ENCODE data around the gene RNASE7.
"Not testable (repeated sequence)": the region's sequence is repeated elsewhere in the genome, so short reads cannot be mapped to it uniquely, and the experiment has no call there.

RNASE7 gene

DNA sequence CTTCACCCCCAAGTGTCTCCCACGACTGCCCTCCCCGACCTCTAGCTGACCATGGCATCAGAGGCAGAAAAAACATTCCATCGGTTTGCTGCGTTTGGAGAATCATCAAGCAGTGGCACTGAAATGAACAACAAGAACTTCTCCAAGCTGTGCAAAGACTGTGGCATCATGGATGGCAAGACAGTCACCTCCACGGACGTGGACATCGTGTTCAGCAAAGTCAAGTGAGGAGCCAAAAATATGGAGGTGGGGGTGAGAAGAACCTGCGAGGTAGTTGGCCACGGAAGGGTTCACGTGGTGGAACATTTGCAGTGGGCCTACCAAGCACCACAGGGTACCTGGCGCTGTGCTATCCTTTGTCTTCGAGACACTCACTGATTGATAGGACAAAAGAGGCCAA, 11.6 kb upstream of the RNASE7 start:
- Mint-ChIP-seq H3K27ac (no peak overlapping the region), H3K4me1 (ENCODE audit: low read depth) (no peaks in the 10 kb centered on the region), H3K4me3 (no peak overlapping the region), H3K36me3 (ENCODE audit: low read depth) (no peaks in the 10 kb centered on the region), H3K9me3 (no peaks in the 10 kb centered on the region), H3K27me3 (no peaks in the 10 kb centered on the region)
- no peak for DNase-seq

DNA sequence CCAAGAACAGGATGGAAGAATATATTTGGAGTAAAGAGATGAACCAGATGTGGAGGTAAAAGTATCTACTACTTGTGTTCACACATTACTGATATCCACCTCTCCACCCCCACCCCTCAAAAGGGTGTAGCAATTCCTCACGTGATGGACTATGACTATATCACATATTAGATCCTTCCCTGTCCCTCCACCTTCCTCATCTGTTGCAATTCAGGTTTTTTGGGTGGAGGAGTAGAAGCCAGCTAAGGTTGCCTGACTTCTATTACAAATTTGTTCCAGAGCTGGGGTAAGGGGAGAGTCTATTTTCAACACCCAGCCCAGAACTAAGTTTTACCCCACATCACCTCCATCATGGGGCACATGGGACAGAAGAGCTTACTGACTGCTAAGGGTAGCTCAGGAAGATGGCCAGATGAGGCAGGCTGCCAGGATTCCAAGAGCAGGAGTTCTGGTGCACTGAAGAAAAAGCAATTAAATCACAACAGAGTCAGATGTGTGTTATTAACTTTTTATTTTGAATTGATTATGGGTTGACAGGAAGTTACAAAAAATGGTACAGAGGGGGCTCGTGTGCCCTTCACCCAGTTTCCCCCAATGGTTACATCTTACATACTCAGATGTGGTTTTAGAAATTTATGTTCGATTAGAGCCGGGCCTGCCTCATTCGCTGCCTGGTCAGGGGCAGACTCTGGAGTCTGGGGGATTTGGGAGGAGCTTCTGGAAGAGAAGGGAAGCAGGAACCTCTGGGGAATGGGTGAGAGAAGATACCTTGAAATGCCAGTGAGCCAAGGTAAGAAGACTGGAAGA, 9.6 kb upstream of the RNASE7 start:
- H3K4me1 Mint-ChIP-seq (ENCODE audit: low read depth) = no peaks in the 10 kb centered on the region
- no peaks in the 10 kb centered on the region for H3K9me3 Mint-ChIP-seq

DNA sequence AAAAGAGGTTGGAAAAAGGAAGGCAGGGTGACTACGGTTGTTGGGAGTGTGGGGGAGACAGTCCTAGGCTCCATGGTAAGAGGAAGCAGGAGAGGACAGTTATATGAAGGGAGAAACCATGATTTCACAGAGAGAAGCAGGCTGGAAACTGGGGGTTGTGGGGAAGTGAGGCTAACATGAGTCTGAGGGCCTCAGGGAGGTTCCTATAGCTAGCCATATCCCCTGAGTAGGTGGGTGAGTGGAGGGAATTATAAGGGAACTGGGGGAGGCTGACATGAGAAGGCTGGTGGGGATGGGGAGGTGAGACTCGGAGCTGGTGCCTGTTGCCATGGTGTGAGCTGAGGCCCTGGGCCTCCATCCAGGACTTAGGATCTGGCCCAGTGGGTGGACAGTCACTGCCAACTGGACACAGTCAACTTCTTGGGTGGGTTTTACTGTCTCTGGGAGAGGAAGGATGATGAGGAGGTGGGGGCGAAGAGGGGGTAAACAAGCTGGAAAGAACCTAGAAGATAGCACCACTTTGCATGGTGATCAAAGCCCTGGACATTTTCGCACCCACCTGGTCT, 8.9 kb upstream of the RNASE7 start:
- Mint-ChIP-seq H3K27ac (no peak overlapping the region), H3K36me3 (ENCODE audit: low read depth) (no peaks in the 10 kb centered on the region)
- DNase-seq = no peak

More for the DNA sequence above, 9.6 kb upstream of the RNASE7 start:
- DNase-seq = no peak
- Mint-ChIP-seq H3K36me3 (ENCODE audit: low read depth) (no peaks in the 10 kb centered on the region), H3K27me3 (no peaks in the 10 kb centered on the region), H3K27ac (no peak overlapping the region), H3K4me3 (no peak overlapping the region)

DNA sequence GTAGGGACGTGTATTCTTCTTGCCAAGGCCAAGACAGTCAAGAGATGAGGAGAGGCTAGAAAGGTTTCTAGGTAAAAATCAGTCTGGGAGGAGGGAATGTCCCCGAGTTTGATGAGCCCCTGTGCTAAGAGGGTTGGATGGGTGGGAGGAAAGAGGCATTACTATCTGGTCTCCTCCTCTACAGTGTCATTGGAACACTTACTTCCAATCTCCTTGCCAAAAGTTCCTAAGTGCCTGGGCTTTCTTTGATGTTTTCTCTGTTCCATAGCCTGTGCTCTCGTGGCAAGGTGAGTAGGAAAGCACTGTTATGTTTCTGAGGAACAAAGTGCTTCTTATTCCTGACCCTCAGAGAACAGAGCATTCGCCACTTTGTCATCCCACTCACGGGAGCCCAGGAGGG, 7.5 kb upstream of the RNASE7 start, which contains the start of gene RNASE13:
Gene RNASE13, minus strand, starts transcription at position 101 of the 400 bp plus-strand sequence. CDS start 519 bp downstream, outside the sequence.
- Mint-ChIP-seq H3K4me3 (no peak within 1 kb of the TSS), H3K27ac (no peak within 1 kb of the TSS), H3K4me1 (ENCODE audit: low read depth) (no peaks in the 10 kb centered on the region), H3K27me3 (no peaks in the 10 kb centered on the region), H3K9me3 (no peaks in the 10 kb centered on the region), H3K36me3 (ENCODE audit: low read depth) (no peaks in the 10 kb centered on the region)
- DNase-seq = no peak

More for the DNA sequence above, 8.9 kb upstream of the RNASE7 start:
- no peaks in the 10 kb centered on the region for H3K4me1 Mint-ChIP-seq (ENCODE audit: low read depth)
- H3K9me3 Mint-ChIP-seq = no peaks in the 10 kb centered on the region
- no peak overlapping the region for H3K4me3 Mint-ChIP-seq
- no peaks in the 10 kb centered on the region for H3K27me3 Mint-ChIP-seq

DNA sequence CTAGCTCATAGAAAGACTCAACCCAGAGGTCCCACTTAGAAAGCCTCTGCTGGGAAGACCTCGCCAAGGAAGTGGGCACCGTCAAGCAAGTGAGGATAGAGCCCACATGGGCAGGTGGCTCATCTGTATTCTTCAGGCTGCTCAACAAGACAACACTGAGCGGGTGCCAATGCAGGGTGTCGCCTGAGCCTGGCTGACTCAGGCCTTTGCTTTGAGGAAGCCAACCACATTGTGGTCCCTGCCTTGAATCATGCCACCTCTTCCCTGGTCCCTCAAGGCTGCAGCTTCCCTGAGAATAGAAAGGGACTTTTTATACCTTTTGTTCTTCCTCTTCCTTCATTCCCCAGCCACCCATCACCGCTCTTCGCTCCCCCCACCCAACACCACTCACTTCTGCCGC, 5.4 kb upstream of the RNASE7 start:
- Mint-ChIP-seq H3K4me3 (no peak overlapping the region), H3K27me3 (no peaks in the 10 kb centered on the region), H3K4me1 (ENCODE audit: low read depth) (no peaks in the 10 kb centered on the region), H3K36me3 (ENCODE audit: low read depth) (no peaks in the 10 kb centered on the region), H3K27ac (no peak overlapping the region), H3K9me3 (no peaks in the 10 kb centered on the region)
- DNase-seq = no peak

DNA sequence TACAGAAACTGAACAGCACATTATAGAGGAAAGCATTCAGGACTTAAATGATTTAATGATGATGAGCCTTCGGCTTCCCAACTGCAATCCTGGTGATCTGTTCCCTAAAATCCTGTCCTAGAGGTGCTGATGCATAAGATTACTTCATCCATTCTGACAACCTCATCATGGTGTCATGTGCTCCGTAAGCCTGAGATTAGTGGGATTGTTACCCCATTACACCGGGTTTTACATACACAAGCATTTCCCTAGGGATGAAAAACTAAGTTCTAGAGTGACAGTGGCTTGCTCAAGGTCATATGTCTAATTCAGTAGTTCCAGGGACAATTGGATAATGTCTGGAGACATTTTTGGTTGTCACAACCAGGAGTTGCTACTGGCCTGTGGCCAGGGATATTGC, 5.0 kb upstream of the RNASE7 start:
- Mint-ChIP-seq H3K27me3 (no peaks in the 10 kb centered on the region), H3K27ac (no peak overlapping the region), H3K36me3 (ENCODE audit: low read depth) (no peaks in the 10 kb centered on the region), H3K9me3 (no peaks in the 10 kb centered on the region), H3K4me3 (no peak overlapping the region), H3K4me1 (ENCODE audit: low read depth) (no peaks in the 10 kb centered on the region)
- no peak for DNase-seq

DNA sequence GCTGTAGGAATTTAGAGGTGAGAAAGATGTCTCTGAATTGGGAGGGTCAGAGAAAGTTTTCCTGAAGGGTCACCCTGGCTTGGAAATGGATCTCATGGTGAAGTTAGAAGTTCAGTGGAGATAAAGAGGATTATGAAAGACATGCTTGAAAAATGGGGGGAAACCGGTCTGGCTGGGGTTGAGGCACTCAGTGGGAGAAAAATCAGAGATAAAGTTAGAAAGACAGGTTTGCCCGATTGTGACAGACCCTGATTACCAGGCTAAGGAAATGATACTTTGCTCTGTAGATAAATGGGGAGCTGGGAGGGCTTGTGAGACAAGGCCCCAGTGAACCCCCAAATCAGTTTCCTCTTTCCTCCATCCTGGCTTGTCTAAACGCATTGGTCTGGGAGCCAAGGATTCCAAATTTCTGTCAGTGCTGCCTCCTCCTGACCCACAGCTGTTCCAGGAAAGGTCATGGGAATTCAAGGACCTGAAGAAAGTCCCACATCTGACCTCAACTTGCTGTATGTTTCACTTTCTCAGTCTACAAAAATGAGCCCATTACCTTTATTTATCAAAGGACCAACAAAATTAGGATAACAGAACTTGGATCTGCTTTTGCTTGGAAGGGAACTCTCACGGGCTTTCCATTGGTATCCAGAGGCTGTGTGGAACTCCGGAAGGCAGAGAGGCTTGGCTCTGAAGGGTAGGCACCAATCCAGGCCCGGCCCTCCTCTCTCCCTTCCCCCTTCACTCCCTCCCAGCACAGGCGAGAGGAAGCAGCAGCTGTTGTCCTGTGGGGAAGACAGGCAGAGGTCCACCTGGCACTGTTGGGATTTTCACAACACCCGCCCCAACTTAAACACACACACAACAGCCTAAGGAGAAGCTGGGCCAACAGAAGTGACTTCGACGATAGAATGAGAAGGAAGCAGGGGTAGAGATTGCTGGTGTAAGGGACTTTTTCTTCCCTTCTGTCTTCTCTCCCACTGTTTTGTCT, 3.4 kb upstream of the RNASE7 start:
- no peaks in the 10 kb centered on the region for H3K36me3 Mint-ChIP-seq (ENCODE audit: low read depth)
- no peaks in the 10 kb centered on the region for H3K4me1 Mint-ChIP-seq (ENCODE audit: low read depth)
- H3K27me3 Mint-ChIP-seq = peaks cover 8% of the 10 kb centered on the region
- no peak overlapping the region for H3K27ac Mint-ChIP-seq
- H3K4me3 Mint-ChIP-seq = no peak overlapping the region
- DNase-seq = no peak
- H3K9me3 Mint-ChIP-seq = no peaks in the 10 kb centered on the region

DNA sequence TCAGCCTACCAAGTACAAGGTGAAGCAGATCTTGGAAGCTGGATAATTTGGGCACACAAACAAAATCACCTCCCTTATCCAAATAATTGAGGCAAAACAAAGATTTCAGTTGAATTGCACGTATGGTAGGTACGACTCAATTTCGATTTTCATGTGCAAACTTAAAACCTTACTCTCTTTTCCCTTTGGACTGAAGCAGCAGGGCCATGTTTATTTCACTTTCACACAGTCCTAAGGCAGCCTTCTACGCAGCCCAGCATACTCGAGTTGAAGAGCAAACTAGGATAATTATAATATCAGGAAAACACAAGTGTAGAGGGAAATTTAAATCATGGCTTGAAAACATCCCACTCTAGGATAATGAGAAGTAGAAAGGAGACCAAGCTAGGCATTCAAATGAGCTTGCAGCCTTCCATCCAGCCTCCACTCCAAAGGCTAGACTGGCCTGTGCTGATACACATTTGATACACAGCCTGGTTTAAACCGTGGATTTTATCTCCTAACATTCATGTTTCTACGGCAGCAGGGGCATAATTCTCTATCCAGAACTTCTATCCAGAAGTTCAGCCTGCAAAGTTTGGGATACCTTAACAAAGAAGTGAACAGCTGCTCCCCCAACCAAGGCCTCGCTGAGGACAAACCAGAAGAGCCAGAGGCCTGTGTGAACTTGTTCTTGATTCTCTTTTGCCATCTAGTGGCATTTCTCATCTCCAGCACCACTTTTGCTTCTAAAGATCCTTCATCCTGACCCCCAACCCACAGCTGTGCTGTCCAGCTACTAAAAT, 2.4 kb upstream of the RNASE7 start:
- Mint-ChIP-seq H3K4me3 (no peak overlapping the region), H3K36me3 (ENCODE audit: low read depth) (no peaks in the 10 kb centered on the region), H3K27me3 (peaks cover 10% of the 10 kb centered on the region), H3K9me3 (no peaks in the 10 kb centered on the region), H3K4me1 (ENCODE audit: low read depth) (peaks cover 7% of the 10 kb centered on the region), H3K27ac (no peak overlapping the region)
- DNase-seq = no peak

DNA sequence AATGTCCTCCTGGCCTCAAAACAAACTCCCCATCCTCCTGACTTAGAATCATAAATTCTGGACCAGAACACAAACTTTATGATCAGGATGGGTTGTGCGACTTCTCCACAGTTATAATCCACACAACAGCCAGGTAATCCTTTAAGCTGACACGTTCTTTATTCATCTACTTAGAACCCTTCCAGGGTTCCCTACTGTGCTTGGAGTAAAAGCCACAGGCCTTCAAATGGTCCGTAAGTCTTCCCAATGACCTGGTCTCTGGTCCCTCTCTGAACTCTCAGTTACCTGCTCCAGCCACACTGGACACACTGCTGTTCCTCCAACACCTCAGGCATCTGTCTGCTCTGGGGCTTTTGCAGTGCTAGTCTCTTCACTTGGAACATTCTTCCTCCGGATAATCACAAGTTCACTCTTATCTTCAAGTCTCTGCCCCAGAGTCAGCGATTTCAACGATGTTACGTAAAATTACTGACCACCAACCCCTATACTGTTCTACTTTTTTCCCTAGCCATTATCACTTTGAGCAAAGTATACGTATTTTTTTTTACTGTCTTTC, 1.7 kb upstream of the RNASE7 start:
- peaks cover 10% of the 10 kb centered on the region for H3K27me3 Mint-ChIP-seq
- H3K4me1 Mint-ChIP-seq (ENCODE audit: low read depth) = peaks cover 7% of the 10 kb centered on the region
- H3K4me3 Mint-ChIP-seq = no peak overlapping the region
- DNase-seq = no peak
- no peaks in the 10 kb centered on the region for H3K9me3 Mint-ChIP-seq
- H3K36me3 Mint-ChIP-seq (ENCODE audit: low read depth) = no peaks in the 10 kb centered on the region
- no peak overlapping the region for H3K27ac Mint-ChIP-seq

DNA sequence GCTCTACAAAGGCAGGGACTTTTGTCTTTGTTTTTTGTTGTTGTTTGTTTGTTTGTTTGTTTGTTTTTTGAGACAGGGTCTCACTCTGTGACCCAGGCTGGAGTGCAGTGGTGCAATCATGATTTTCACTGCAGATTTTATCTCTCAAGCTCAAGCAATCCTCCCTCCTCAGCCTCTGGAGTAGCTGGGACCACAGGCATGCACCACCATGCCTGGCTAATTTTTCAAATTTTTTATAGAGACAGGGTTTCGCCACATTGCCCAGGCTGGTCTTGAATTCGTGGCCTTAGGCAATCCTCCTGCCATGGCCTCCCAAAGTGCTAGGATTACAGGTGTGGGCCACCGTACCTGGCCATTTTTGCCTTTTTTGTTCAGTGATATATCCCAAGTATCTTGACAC, 1.2 kb upstream of the RNASE7 start:
- not testable (repeated sequence) for H3K27ac Mint-ChIP-seq; H3K9me3 Mint-ChIP-seq; H3K36me3 Mint-ChIP-seq (ENCODE audit: low read depth); H3K4me1 Mint-ChIP-seq (ENCODE audit: low read depth); DNase-seq; H3K4me3 Mint-ChIP-seq
- peaks cover 10% of the 10 kb centered on the region for H3K27me3 Mint-ChIP-seq

DNA sequence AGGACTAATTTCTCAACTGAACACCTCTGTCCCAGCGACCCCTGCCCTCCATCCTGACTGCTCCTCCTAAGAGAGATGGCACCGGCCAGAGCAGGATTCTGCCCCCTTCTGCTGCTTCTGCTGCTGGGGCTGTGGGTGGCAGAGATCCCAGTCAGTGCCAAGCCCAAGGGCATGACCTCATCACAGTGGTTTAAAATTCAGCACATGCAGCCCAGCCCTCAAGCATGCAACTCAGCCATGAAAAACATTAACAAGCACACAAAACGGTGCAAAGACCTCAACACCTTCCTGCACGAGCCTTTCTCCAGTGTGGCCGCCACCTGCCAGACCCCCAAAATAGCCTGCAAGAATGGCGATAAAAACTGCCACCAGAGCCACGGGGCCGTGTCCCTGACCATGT, 756 bp downstream of the RNASE7 start:
- H3K27ac Mint-ChIP-seq = no peak overlapping the region
- peaks cover 7% of the 10 kb centered on the region for H3K4me1 Mint-ChIP-seq (ENCODE audit: low read depth)
- no peaks in the 10 kb centered on the region for H3K9me3 Mint-ChIP-seq
- no peak overlapping the region for H3K4me3 Mint-ChIP-seq
- peaks cover 13% of the 10 kb centered on the region for H3K27me3 Mint-ChIP-seq
- no peak for DNase-seq
- no peaks in the 10 kb centered on the region for H3K36me3 Mint-ChIP-seq (ENCODE audit: low read depth)

DNA sequence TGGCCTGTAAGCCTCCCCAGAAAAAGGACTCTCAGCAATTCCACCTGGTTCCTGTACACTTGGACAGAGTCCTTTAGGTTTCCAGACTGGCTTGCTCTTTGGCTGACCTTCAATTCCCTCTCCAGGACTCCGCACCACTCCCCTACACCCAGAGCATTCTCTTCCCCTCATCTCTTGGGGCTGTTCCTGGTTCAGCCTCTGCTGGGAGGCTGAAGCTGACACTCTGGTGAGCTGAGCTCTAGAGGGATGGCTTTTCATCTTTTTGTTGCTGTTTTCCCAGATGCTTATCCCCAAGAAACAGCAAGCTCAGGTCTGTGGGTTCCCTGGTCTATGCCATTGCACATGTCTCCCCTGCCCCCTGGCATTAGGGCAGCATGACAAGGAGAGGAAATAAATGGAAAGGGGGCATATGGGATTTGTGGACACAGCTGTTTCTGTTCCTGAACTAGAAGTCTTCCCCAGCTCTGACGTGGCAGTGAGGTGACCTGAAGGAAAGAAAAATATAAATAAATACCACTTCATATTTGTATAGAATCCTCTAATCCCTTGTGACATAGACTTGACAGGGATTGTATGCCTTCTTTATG, 1.3 kb downstream of the RNASE7 start:
- DNase-seq = no peak
- Mint-ChIP-seq H3K9me3 (no peaks in the 10 kb centered on the region), H3K4me3 (no peak overlapping the region), H3K4me1 (ENCODE audit: low read depth) (peaks cover 7% of the 10 kb centered on the region), H3K27me3 (peaks cover 16% of the 10 kb centered on the region), H3K36me3 (ENCODE audit: low read depth) (no peaks in the 10 kb centered on the region), H3K27ac (no peak overlapping the region)

DNA sequence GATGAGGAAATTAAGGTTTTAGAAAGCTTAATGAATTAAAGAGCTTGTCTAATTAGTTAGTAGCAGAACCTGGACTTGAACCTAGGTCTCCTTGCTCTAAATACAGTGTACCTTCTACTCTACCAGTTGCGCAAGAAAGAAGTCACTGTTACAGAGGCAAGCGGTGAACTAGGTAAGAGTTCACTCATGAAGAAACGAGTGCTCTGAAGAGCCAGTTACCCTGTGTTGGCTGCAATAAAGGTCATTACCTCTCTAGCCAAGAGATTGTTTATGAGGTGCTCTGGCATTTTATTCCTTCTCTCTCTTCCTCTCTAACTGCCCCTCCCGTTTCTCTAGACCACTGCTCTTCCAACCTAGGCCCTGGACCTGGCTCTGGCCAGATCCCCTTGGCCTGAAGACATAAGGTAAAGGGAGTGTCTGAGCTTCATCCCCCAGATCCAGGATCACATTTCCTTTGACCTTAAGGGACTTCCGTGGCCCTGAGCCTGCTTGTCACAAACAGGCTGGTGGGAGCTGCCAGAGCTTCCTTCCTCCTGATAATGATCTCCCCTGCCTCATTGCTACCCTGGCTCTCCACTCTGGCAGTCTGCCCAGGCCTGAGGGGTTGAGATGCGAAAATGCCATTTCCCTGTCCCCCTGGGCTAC, 1.9 kb downstream of the RNASE7 start:
- no peak for DNase-seq
- Mint-ChIP-seq H3K4me1 (ENCODE audit: low read depth) (peaks cover 7% of the 10 kb centered on the region), H3K9me3 (no peaks in the 10 kb centered on the region), H3K27ac (no peak overlapping the region), H3K36me3 (ENCODE audit: low read depth) (no peaks in the 10 kb centered on the region), H3K4me3 (no peak overlapping the region), H3K27me3 (peaks cover 17% of the 10 kb centered on the region)

All from activated T-cell treated with anti-CD3 and anti-CD28 coated beads, Interleukin-2, amount 50 U/mL, for 24 hours (primary cell).